ENCODE measurements around the gene SEMA6B. TPM values are rescaled to one million over a fixed set of nuclear protein-coding genes. Genes with fewer than 3 reads are reported as not detected.

Gene SEMA6B
- total RNA-seq, 1 experiment from 2014 or later: 5.7 TPM

GRCh38 chr19:4504297-4504701 lies 55.2 kb downstream of the SEMA6B start:
- Histone ChIP-seq H3K27ac (ENCODE audit: low read length) (no peak overlapping the region), H3K9me3 (ENCODE audit: control insufficient read depth, insufficient read depth, low read depth, low read length) (no peaks in the 10 kb centered on the region), H3K4me3 (ENCODE audit: low read depth in 2 of 2, low read length in 2 of 2) (no peak overlapping the region), H3K36me3 (ENCODE audit: control insufficient read depth, insufficient read depth, low read length) (no peaks in the 10 kb centered on the region), H3K4me1 (ENCODE audit: control insufficient read depth, insufficient read depth, low read length) (no peaks in the 10 kb centered on the region), H3K27me3 (ENCODE audit: control insufficient read depth, insufficient read depth, low read length) (no peaks in the 10 kb centered on the region)
- POLR2A ChIA-PET: no interaction called here
- intact Hi-C loops (cut with micrococcal nuclease; ENCODE audit: unreplicated experiment): no loop called here
- BruUV-seq (replicated peaks): no TSS peak
- DNase-seq (ENCODE audit: low read depth, low spot score): no peak
- in situ Hi-C loops (cut with HindIII; ENCODE audit: low pct_unique_long_range_greater_than_20kb, low sequenced_read_pairs): no loop called here
- CTCF ChIA-PET: interaction anchor here (0.6 kb wide), 1 partner anchor 12 kb away, joined by 5 read pairs; no protein-coding TSS in a partner anchor
- no peak for ATAC-seq
- no peak for TF ChIP-seq POLR2AphosphoS5 (IDR thresholded peaks at IDR 0.05; ENCODE audit: low read depth, low read length)
- TF ChIP-seq REST (IDR thresholded peaks at IDR 0.05; ENCODE audit: insufficient read depth in 1 of 2, low read depth in 2 of 2, low read length in 1 of 2): no peak
- no peak for TF ChIP-seq SIN3A (IDR thresholded peaks at IDR 0.05; ENCODE audit: borderline replicate concordance, insufficient read depth, low read depth, low read length)
- no peak for TF ChIP-seq TCF7L2 (IDR thresholded peaks at IDR 0.05; ENCODE audit: low read depth, low read length)
- TF ChIP-seq, protein P1, sequence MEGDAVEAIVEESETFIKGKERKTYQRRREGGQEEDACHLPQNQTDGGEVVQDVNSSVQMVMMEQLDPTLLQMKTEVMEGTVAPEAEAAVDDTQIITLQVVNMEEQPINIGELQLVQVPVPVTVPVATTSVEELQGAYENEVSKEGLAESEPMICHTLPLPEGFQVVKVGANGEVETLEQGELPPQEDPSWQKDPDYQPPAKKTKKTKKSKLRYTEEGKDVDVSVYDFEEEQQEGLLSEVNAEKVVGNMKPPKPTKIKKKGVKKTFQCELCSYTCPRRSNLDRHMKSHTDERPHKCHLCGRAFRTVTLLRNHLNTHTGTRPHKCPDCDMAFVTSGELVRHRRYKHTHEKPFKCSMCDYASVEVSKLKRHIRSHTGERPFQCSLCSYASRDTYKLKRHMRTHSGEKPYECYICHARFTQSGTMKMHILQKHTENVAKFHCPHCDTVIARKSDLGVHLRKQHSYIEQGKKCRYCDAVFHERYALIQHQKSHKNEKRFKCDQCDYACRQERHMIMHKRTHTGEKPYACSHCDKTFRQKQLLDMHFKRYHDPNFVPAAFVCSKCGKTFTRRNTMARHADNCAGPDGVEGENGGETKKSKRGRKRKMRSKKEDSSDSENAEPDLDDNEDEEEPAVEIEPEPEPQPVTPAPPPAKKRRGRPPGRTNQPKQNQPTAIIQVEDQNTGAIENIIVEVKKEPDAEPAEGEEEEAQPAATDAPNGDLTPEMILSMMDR (IDR thresholded peaks at IDR 0.05): no peak

GRCh38 chr19:4503825-4504170 lies 55.7 kb downstream of the SEMA6B start:
- H3K36me3 ChIP-seq (ENCODE audit: control insufficient read depth, insufficient read depth, low read length): no peaks in the 10 kb centered on the region
- ATAC-seq (no peak), DNase-seq (ENCODE audit: low read depth, low spot score) (no peak)
- ChIA-PET CTCF (interaction anchor here (0.6 kb wide), 1 partner anchor 12 kb away, joined by 5 read pairs; no protein-coding TSS in a partner anchor), POLR2A (no interaction called here)
- intact Hi-C loops (cut with micrococcal nuclease; ENCODE audit: unreplicated experiment): no loop called here
- no peak overlapping the region for H3K4me3 ChIP-seq (ENCODE audit: low read depth in 2 of 2, low read length in 2 of 2)
- no TSS peak for BruUV-seq (replicated peaks)
- H3K27me3 ChIP-seq (ENCODE audit: control insufficient read depth, insufficient read depth, low read length): no peaks in the 10 kb centered on the region
- H3K27ac ChIP-seq (ENCODE audit: low read length): no peak overlapping the region
- no peaks in the 10 kb centered on the region for H3K4me1 ChIP-seq (ENCODE audit: control insufficient read depth, insufficient read depth, low read length)
- TF ChIP-seq REST (IDR thresholded peaks at IDR 0.05; ENCODE audit: insufficient read depth in 1 of 2, low read depth in 2 of 2, low read length in 1 of 2) (no peak), TCF7L2 (IDR thresholded peaks at IDR 0.05; ENCODE audit: low read depth, low read length) (no peak), POLR2AphosphoS5 (IDR thresholded peaks at IDR 0.05; ENCODE audit: low read depth, low read length) (no peak), SIN3A (IDR thresholded peaks at IDR 0.05; ENCODE audit: borderline replicate concordance, insufficient read depth, low read depth, low read length) (no peak)
- TF ChIP-seq, protein P1 (IDR thresholded peaks at IDR 0.05): no peak
- H3K9me3 ChIP-seq (ENCODE audit: control insufficient read depth, insufficient read depth, low read depth, low read length): no peaks in the 10 kb centered on the region
- in situ Hi-C loops (cut with HindIII; ENCODE audit: low pct_unique_long_range_greater_than_20kb, low sequenced_read_pairs): no loop called here

Measured in Panc1 (cell line).